CD4-positive, alpha-beta T cell (primary cell): Measurements from ENCODE around the gene ZFC3H1. TPM values are rescaled to one million over a fixed set of nuclear protein-coding genes. Genes with fewer than 3 reads are reported as not detected.
"Not testable (repeated sequence)": the region's sequence is repeated elsewhere in the genome, so short reads cannot be mapped to it uniquely, and the experiment has no call there.

ENCODE experiments used
- ATAC-seq: fragments of 200-7000 bp; cut with Tn5 transposase; one replicate; pipeline ENCODE4 v1.10.0; 2022; ENCODE audit warnings: mild to moderate bottlenecking; ENCODE audit not compliant: poor library complexity
- CTCF ChIA-PET: fragments of 350-600 bp; sonication (Branson Sonifier 250); formaldehyde crosslinking; loops from one replicate; lab custom pipeline; 2021; ENCODE audit warnings: antibody characterized with exemption, inconsistent platforms; lab: Charles Lee
- POLR2A ChIA-PET: fragments of 350-600 bp; sonication (Branson Sonifier 250); formaldehyde crosslinking; loops from one replicate; lab custom pipeline; 2021; ENCODE audit warnings: antibody characterized with exemption, inconsistent platforms; lab: Charles Lee
- DNase-seq, 14 experiments: peaks; one replicate each; pipeline ENCODE4 v3.0.0-alpha.2; 2013 to 2020; ENCODE audit warnings: mixed read lengths in 2 of 14
- H3K27ac ChIP-seq, 2 donors: one replicate each; pipeline versions ENCODE4 v1.5.1 to v1.7.0; 2013; ENCODE audit warnings: low read length in 2 of 2, low read depth in 1 of 2, mild to moderate bottlenecking in 1 of 2
- H3K27me3 ChIP-seq, 2 experiments: 1 replicate in 1 of 2; 2 replicates in 1 of 2; pipeline versions ENCODE4 v1.6.1 to v1.7.0; 2013; ENCODE audit warnings: low read length in 2 of 2, control low read depth in 1 of 2, mild to moderate bottlenecking in 1 of 2, moderate library complexity in 1 of 2; ENCODE audit not compliant: insufficient read depth in 2 of 2, control insufficient read depth in 1 of 2
- H3K36me3 ChIP-seq: one replicate; pipeline ENCODE4 v1.6.1; 2013; ENCODE audit warnings: low read length, control low read depth; ENCODE audit not compliant: insufficient read depth
- H3K4me1 ChIP-seq: one replicate; pipeline ENCODE4 v1.6.1; 2013; ENCODE audit warnings: low read length, control low read depth; ENCODE audit not compliant: insufficient read depth
- H3K4me3 ChIP-seq: one replicate; pipeline ENCODE4 v1.5.1; 2013; ENCODE audit warnings: mild to moderate bottlenecking, low read length, moderate library complexity
- H3K9me3 ChIP-seq, 2 experiments: 1 replicate in 1 of 2; 2 replicates in 1 of 2; pipeline versions ENCODE4 v1.6.1 to v1.7.0; 2013; ENCODE audit warnings: low read length in 2 of 2, mild to moderate bottlenecking in 2 of 2, control low read depth in 1 of 2, moderate library complexity in 1 of 2; ENCODE audit not compliant: control insufficient read depth in 1 of 2, insufficient read depth in 1 of 2
- H3K27ac Mint-ChIP-seq: one replicate; pipeline ENCODE4 v1.8.0; 2020; ENCODE audit warnings: mixed read lengths
- H3K27me3 Mint-ChIP-seq: one replicate; pipeline ENCODE4 v1.8.0; 2021; ENCODE audit warnings: mixed read lengths
- H3K36me3 Mint-ChIP-seq: one replicate; pipeline ENCODE4 v1.8.0; 2021; ENCODE audit warnings: low read depth, mixed read lengths
- H3K4me1 Mint-ChIP-seq: one replicate; pipeline ENCODE4 v1.8.0; 2021; ENCODE audit warnings: low read depth, mixed read lengths
- H3K4me3 Mint-ChIP-seq: one replicate; pipeline ENCODE4 v1.8.0; 2020; ENCODE audit warnings: mild to moderate bottlenecking, mixed read lengths
- H3K9me3 Mint-ChIP-seq: one replicate; pipeline ENCODE4 v1.8.0; 2020; ENCODE audit warnings: mixed read lengths
- CTCF ChIP-seq: fragments of 200-600 bp; IDR thresholded peaks from one replicate; pipeline ENCODE4 v1.8.0; 2022; ENCODE audit warnings: antibody characterized with exemption, mild to moderate bottlenecking
- intact Hi-C, 2 experiments: fragments of 100-400 bp; cut with DNase I in 1 of 2; cut with micrococcal nuclease in 1 of 2; formaldehyde crosslinking; loops; one replicate each; pipeline versions ENCODE4 v1.15.1 to v1.9.0; 2023 to 2025; cut with DNase I, micrococcal nuclease
- total RNA-seq, 174 experiments: library from RNA in 2 of 174; stranded (reverse) in 2 of 174; gene quantifications; one replicate each; pipeline ENCODE4 v1.2.3 and lab custom pipeline; 2021 to 2026

The ZFC3H1 gene
- total RNA-seq, 2 experiments from 2014 or later: 131 to 135 TPM

- ChIA-PET POLR2A (interaction anchor here (1.9 kb wide), 1 partner anchor 39 kb away, joined by 6 read pairs; the partner anchor contains the start of genes THAP2 and ZFC3H1), CTCF (no interaction called here)
- H3K9me3 Mint-ChIP-seq: no peaks in the 10 kb centered on the region
- H3K4me3 Mint-ChIP-seq: no peak overlapping the region
- no peaks in the 10 kb centered on the region for H3K27me3 Mint-ChIP-seq
- H3K36me3 Mint-ChIP-seq: peaks cover 58% of the 10 kb centered on the region
- Histone ChIP-seq H3K36me3 (peaks cover 19% of the 10 kb centered on the region), H3K4me3 (no peak overlapping the region), H3K27ac (no peak overlapping the region), H3K9me3 (no peaks in the 10 kb centered on the region), H3K4me1 (peaks cover 3% of the 10 kb centered on the region), H3K27me3 (no peaks in the 10 kb centered on the region)
- H3K4me1 Mint-ChIP-seq: no peaks in the 10 kb centered on the region
- ATAC-seq (no peak), DNase-seq (no peak)
- TF ChIP-seq CTCF: no peak
- intact Hi-C loops: no loop called here
- H3K27ac Mint-ChIP-seq: no peak overlapping the region
Measured at GRCh38 chr12:71702590-71702989, 38.9 kb upstream of the ZFC3H1 start.

GRCh38 chr12:71702181-71702580, 38.5 kb upstream of the ZFC3H1 start:
- H3K36me3 ChIP-seq: peaks cover 23% of the 10 kb centered on the region
- H3K27me3 Mint-ChIP-seq, H3K27ac ChIP-seq, intact Hi-C loops, H3K4me1 ChIP-seq, H3K4me1 Mint-ChIP-seq, H3K4me3 ChIP-seq, H3K27ac Mint-ChIP-seq, H3K4me3 Mint-ChIP-seq, H3K9me3 Mint-ChIP-seq, H3K9me3 ChIP-seq, CTCF ChIA-PET, ATAC-seq, DNase-seq, H3K27me3 ChIP-seq: not testable (repeated sequence)
- peaks cover 61% of the 10 kb centered on the region for H3K36me3 Mint-ChIP-seq
- POLR2A ChIA-PET: interaction anchor here (1.9 kb wide), 1 partner anchor 39 kb away, joined by 6 read pairs; the partner anchor contains the start of genes THAP2 and ZFC3H1

GRCh38 chr12:71695782-71696181, 32.1 kb upstream of the ZFC3H1 start:
- Mint-ChIP-seq H3K9me3 (no peaks in the 10 kb centered on the region), H3K27me3 (no peaks in the 10 kb centered on the region), H3K36me3 (peaks cover 59% of the 10 kb centered on the region), H3K27ac (no peak overlapping the region), H3K4me3 (no peak overlapping the region), H3K4me1 (peaks cover 18% of the 10 kb centered on the region)
- intact Hi-C loops: no loop called here
- Histone ChIP-seq H3K36me3 (peaks cover 23% of the 10 kb centered on the region), H3K27ac (no peak overlapping the region), H3K4me1 (no peaks in the 10 kb centered on the region), H3K27me3 (no peaks in the 10 kb centered on the region), H3K4me3 (no peak overlapping the region), H3K9me3 (no peaks in the 10 kb centered on the region)
- CTCF ChIA-PET: interaction anchor here (1.2 kb wide), 1 partner anchor 52 kb away, joined by 3 read pairs; no protein-coding TSS in a partner anchor
- POLR2A ChIA-PET: interaction anchor here (1.3 kb wide), 1 partner anchor 10 kb away, joined by 6 read pairs; the partner anchor contains the start of gene TMEM19
- TF ChIP-seq CTCF: no peak
- ATAC-seq (no peak), DNase-seq (no peak)
